Endothelial cell of umbilical vein (primary cell): ENCODE results near the gene DTX3. TPM values are rescaled to one million over a fixed set of nuclear protein-coding genes. Genes with fewer than 3 reads are reported as not detected.

ENCODE experiments used
- BruUV-seq: library from RNA; stranded (reverse); fragments of 400-500 nt; replicated peaks from 2 replicates; lab custom pipeline; 2021; lab: Mats Ljungman, UMichigan
- CTCF ChIA-PET: fragments of 300-600, 350-600 bp; sonication (Branson Sonifier 250); formaldehyde crosslinking; loops from one replicate; lab custom pipeline; 2021; ENCODE audit warnings: antibody characterized with exemption, inconsistent platforms; lab: Charles Lee
- POLR2A ChIA-PET: fragments of 300-600, 350-600 bp; sonication (Branson Sonifier 250); formaldehyde crosslinking; loops from one replicate; lab custom pipeline; 2021; ENCODE audit warnings: antibody characterized with exemption, inconsistent platforms; lab: Charles Lee
- DNase-seq: peaks from one replicate; pipeline ENCODE4 v3.0.0-alpha.2; 2011; ENCODE audit warnings: low read depth, low spot score
- FAIRE-seq: peaks from 2 replicates; lab custom pipeline; 2011; peaks lifted over from hg19 to GRCh38; lab: Jason Lieb, UNC
- H2AFZ ChIP-seq: 2 replicates; pipeline ENCODE4 v1.6.0; 2012; ENCODE audit warnings: low read depth, low read length, control low read depth, inconsistent platforms
- H3K27ac ChIP-seq: 2 replicates; pipeline ENCODE4 v1.5.1; 2011; ENCODE audit warnings: low read depth, mild to moderate bottlenecking, control low read depth, low read length, moderate library complexity; ENCODE audit not compliant: insufficient read depth
- H3K27me3 ChIP-seq, 2 experiments: 2 replicates each; pipeline versions ENCODE4 v1.6.0 to v1.6.1; 2011; ENCODE audit warnings: low read length in 2 of 2, mixed read lengths in 1 of 2; ENCODE audit not compliant: control insufficient read depth in 2 of 2, insufficient read depth in 2 of 2
- H3K36me3 ChIP-seq, 2 experiments: 2 replicates in 1 of 2; 3 replicates in 1 of 2; pipeline ENCODE4 v1.5.1; 2011; ENCODE audit warnings: low read length in 2 of 2, mild to moderate bottlenecking in 1 of 2, moderate library complexity in 1 of 2; ENCODE audit not compliant: control insufficient read depth in 2 of 2, insufficient read depth in 2 of 2; ENCODE audit errors: extremely low read depth in 1 of 2
- H3K4me1 ChIP-seq: 3 replicates; pipeline ENCODE4 v1.5.1; 2011; ENCODE audit warnings: mild to moderate bottlenecking, low read length; ENCODE audit not compliant: control insufficient read depth, insufficient read depth; ENCODE audit errors: extremely low read depth
- H3K4me2 ChIP-seq: 2 replicates; pipeline ENCODE4 v1.6.1; 2011; ENCODE audit warnings: low read length, control low read depth, mixed read lengths; ENCODE audit not compliant: insufficient read depth
- H3K4me3 ChIP-seq, 3 experiments: fragments of 200-600 bp in 1 of 3; sonication (generic), shearing (Covaris generic) in 1 of 3; replicated peaks in 1 of 3; 2 replicates each; pipeline ENCODE4 v1.5.1; 2011 to 2016; ENCODE audit warnings: control low read depth in 3 of 3, low read length in 3 of 3, mild to moderate bottlenecking in 2 of 3, inconsistent platforms in 1 of 3, low read depth in 1 of 3, moderate library complexity in 1 of 3; ENCODE audit not compliant: insufficient read depth in 1 of 3
- H3K79me2 ChIP-seq: 2 replicates; pipeline ENCODE4 v1.6.0; 2012; ENCODE audit warnings: low read length, inconsistent platforms; ENCODE audit not compliant: control insufficient read depth, insufficient read depth
- H3K9ac ChIP-seq: replicated peaks from 2 replicates; pipeline ENCODE3; 2011; ENCODE audit warnings: low read length, control low read depth; ENCODE audit not compliant: insufficient read depth; ENCODE audit errors: extremely low read depth
- H3K9me1 ChIP-seq: replicated peaks from 3 replicates; pipeline ENCODE4 v1.6.0; 2011; ENCODE audit warnings: mild to moderate bottlenecking, low read length; ENCODE audit not compliant: control insufficient read depth, insufficient read depth; ENCODE audit errors: extremely low read depth
- H3K9me3 ChIP-seq: replicated peaks from 2 replicates; pipeline ENCODE4 v1.5.1; 2012; ENCODE audit warnings: low read length, inconsistent platforms; ENCODE audit not compliant: control insufficient read depth, insufficient read depth
- H4K20me1 ChIP-seq: replicated peaks from 2 replicates; pipeline ENCODE3; 2011; ENCODE audit warnings: mild to moderate bottlenecking, low read length; ENCODE audit not compliant: control insufficient read depth, insufficient read depth; ENCODE audit errors: extremely low read depth
- CTCF ChIP-seq, 2 donors: IDR thresholded peaks; 1 replicate in 1 of 2; 2 replicates in 1 of 2; pipeline ENCODE4 v1.5.1; 2011; ENCODE audit warnings: low read length in 2 of 2, mild to moderate bottlenecking in 2 of 2, moderate library complexity in 2 of 2, control low read depth in 1 of 2, inconsistent platforms in 1 of 2, low read depth in 1 of 2; ENCODE audit not compliant: insufficient read depth in 1 of 2; ENCODE audit errors: extremely low read depth in 1 of 2
- EZH2 ChIP-seq: IDR thresholded peaks from 2 replicates; pipeline ENCODE4 v1.6.1; 2012; ENCODE audit warnings: borderline replicate concordance, low read depth, mild to moderate bottlenecking, moderate library complexity, low read length, inconsistent platforms; ENCODE audit not compliant: severe bottlenecking
- FOS ChIP-seq: IDR thresholded peaks from 2 replicates; pipeline ENCODE4 v1.6.1; 2011; ENCODE audit warnings: mild to moderate bottlenecking, low read length, moderate library complexity, borderline replicate concordance; ENCODE audit not compliant: insufficient read depth
- GATA2 ChIP-seq: IDR thresholded peaks from 2 replicates; pipeline ENCODE4 v1.7.0; 2011; ENCODE audit warnings: low read depth, mild to moderate bottlenecking, moderate library complexity, mixed read lengths, low read length; ENCODE audit not compliant: insufficient read length, insufficient read depth
- JUN ChIP-seq: IDR thresholded peaks from 2 replicates; pipeline ENCODE4 v1.6.1; 2011; ENCODE audit warnings: borderline replicate concordance, low read depth; ENCODE audit not compliant: insufficient read length, insufficient read depth
- MYC ChIP-seq: IDR thresholded peaks from one replicate; pipeline ENCODE4 v1.6.1; 2011; ENCODE audit warnings: mild to moderate bottlenecking, low read depth, low read length
- POLR2A ChIP-seq: IDR thresholded peaks from 2 replicates; pipeline ENCODE4 v1.6.1; 2012; ENCODE audit warnings: low read depth, mild to moderate bottlenecking, control low read depth, low read length
- POLR2AphosphoS5 ChIP-seq: IDR thresholded peaks from 2 replicates; pipeline ENCODE4 v1.6.1; 2012; ENCODE audit warnings: low read depth, mild to moderate bottlenecking, control low read depth, low read length, moderate library complexity; ENCODE audit not compliant: insufficient read depth
- dilution Hi-C: fragments of 300-500 bp; cut with MboI; formaldehyde crosslinking; loops from one replicate; pipeline ENCODE4 v1.15.0; 2019; ENCODE audit warnings: low sequenced_read_pairs; ENCODE audit not compliant: extremely low pct_ligation_motif_present
- intact Hi-C: fragments of 100-400 bp; cut with micrococcal nuclease; formaldehyde crosslinking; loops from one replicate; pipeline ENCODE4 v1.10.0; 2022
- polyA plus RNA-seq, 4 experiments: library from polyadenylated mRNA; depleted of rRNA in 3 of 4; stranded (reverse) in 3 of 4; unstranded in 1 of 4; fragments of >200 nt; gene quantifications; 2 replicates each; pipeline versions ENCODE4 v1.2.1 to v1.2.3, GENCODE V29; 2011 to 2012; ENCODE audit warnings: missing spikeins in 1 of 4
- total RNA-seq: library from RNA; stranded (reverse); gene quantifications from 2 replicates; pipeline ENCODE4 v1.2.3, GENCODE V29; 2021
- TF ChIP-seq, protein P1 (sequence below): IDR thresholded peaks from 2 replicates; pipeline ENCODE4 v1.6.1; 2011; ENCODE audit not compliant: insufficient read depth, insufficient read length

Gene DTX3
- total and polyA plus RNA-seq, 2 donors (not counting 3 experiments of a cell fraction or from before 2014, with no cell fraction given) = 34.5 to 51.4 TPM

GRCh38 chr12:57619434-57620244 is 15.0 kb downstream of the DTX3 start:
- no peak for TF ChIP-seq MYC
- TF ChIP-seq POLR2A = no peak
- TF ChIP-seq GATA2 = no peak
- TF ChIP-seq POLR2AphosphoS5 = no peak
- no peak for TF ChIP-seq JUN
- dilution Hi-C loops (no loop called here), intact Hi-C loops (loop anchor here (2.0 kb wide), 1 partner anchor 161 kb away; the partner anchor contains the start of gene GLI1)

DNA sequence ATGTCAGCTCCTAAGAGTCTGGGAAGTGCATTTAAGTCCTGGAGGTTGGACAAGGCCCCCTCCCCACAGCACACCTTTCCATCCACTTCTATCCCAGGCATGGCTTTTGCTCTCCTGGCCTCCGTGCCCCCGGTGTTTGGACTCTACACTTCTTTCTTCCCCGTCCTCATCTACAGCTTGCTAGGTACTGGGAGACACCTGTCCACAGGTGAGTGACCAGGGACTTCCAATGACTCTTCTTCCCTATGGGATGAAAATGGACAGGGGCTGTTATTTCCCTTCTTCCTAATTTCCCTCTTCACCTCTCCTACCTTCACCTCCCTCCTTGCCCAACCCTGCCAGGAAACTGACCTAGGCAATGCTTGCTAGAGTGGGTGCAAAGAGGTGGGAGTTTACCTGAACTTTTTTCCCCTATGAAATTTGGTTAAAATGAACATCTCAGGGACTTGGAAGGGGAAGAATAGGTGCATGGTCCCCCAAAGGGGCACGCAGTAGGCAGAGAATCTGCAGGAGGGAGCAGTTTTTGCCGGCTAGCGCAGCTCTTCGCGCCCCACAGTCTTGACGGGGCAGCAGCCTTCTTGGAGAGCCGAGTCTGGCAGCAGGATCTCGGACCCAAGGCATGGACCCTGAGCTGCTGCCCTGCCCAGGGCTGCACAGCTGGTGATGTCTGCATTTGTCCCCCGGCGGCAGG is 15.8 kb downstream of the DTX3 start:
- no TSS peak for BruUV-seq
- intact Hi-C loops = loop anchor here (2.0 kb wide), 1 partner anchor 162 kb away; the partner anchor contains the start of gene GLI1

More at GRCh38 chr12:57619434-57620244, 15.0 kb downstream of the DTX3 start:
- H3K4me2 ChIP-seq = no peak overlapping the region
- no peaks in the 10 kb centered on the region for H3K36me3 ChIP-seq
- H3K27me3 ChIP-seq = peaks cover 50 to 55% of the 10 kb centered on the region in 2 experiments
- DNase-seq (no peak), FAIRE-seq (no peak)
- H3K27ac ChIP-seq = no peak overlapping the region
- ChIA-PET CTCF (interaction anchor here (1.2 to 3.4 kb wide), 5 partner anchors 8 to 40 kb away, joined by 3 to 113 read pairs (median 7); partner anchors contain the start of genes ARHGEF25 and B4GALNT1), POLR2A (interaction anchor here (1.8 kb wide), 1 partner anchor 28 kb away, joined by 6 read pairs; no protein-coding TSS in a partner anchor)
- no peaks in the 10 kb centered on the region for H3K9me1 ChIP-seq
- no peak overlapping the region for H3K9ac ChIP-seq
- no peaks in the 10 kb centered on the region for H3K79me2 ChIP-seq
- no peaks in the 10 kb centered on the region for H4K20me1 ChIP-seq
- BruUV-seq = no TSS peak
- no peak overlapping the region for H2AFZ ChIP-seq
- H3K9me3 ChIP-seq = no peaks in the 10 kb centered on the region
- no peak overlapping the region for H3K4me3 ChIP-seq
- peaks cover 5% of the 10 kb centered on the region for H3K4me1 ChIP-seq

More for the DNA sequence above, 15.8 kb downstream of the DTX3 start:
- no peak overlapping the region for H2AFZ ChIP-seq
- no peaks in the 10 kb centered on the region for H3K79me2 ChIP-seq
- dilution Hi-C loops = no loop called here
- POLR2A ChIA-PET = interaction anchor here (1.8 kb wide), 1 partner anchor 29 kb away, joined by 6 read pairs; no protein-coding TSS in a partner anchor
- H3K9me3 ChIP-seq = no peaks in the 10 kb centered on the region
- H3K4me3 ChIP-seq = no peak overlapping the region
- no peaks in the 10 kb centered on the region for H3K9me1 ChIP-seq
- TF ChIP-seq CTCF (IDR thresholded peaks at IDR 0.05; ENCODE audit: extremely low read depth in 1 of 2, insufficient read depth in 1 of 2, low read depth in 1 of 2, low read length in 2 of 2) (no peak), POLR2AphosphoS5 (no peak), JUN (no peak), EZH2 (no peak), FOS (no peak), GATA2 (no peak), POLR2A (no peak), MYC (no peak)
- TF ChIP-seq, protein P1, sequence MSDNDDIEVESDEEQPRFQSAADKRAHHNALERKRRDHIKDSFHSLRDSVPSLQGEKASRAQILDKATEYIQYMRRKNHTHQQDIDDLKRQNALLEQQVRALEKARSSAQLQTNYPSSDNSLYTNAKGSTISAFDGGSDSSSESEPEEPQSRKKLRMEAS = no peak
- H3K4me2 ChIP-seq = no peak overlapping the region
- DNase-seq (no peak), FAIRE-seq (no peak)
- peaks cover 50 to 55% of the 10 kb centered on the region in 2 experiments for H3K27me3 ChIP-seq
- H3K9ac ChIP-seq = no peak overlapping the region
- no peaks in the 10 kb centered on the region for H4K20me1 ChIP-seq
- H3K4me1 ChIP-seq = peaks cover 5% of the 10 kb centered on the region
- CTCF ChIA-PET = interaction anchor here (1.2 to 3.4 kb wide), 9 partner anchors 9 to 162 kb away, joined by 4 to 113 read pairs (median 7); partner anchors contain the start of genes ARHGEF25, B4GALNT1, DTX3 and GLI1
- H3K27ac ChIP-seq = no peak overlapping the region
- H3K36me3 ChIP-seq = no peaks in the 10 kb centered on the region
